Panc1 (cell line): Measurements from ENCODE around the gene KRT9. TPM values are rescaled to one million over a fixed set of nuclear protein-coding genes. Genes with fewer than 3 reads are reported as not detected.

Source experiments
- ATAC-seq: fragments of 200-7000 bp; cut with Tn5 transposase; 2 replicates; pipeline ENCODE4 v1.9.1; 2020; ENCODE audit warnings: mild to moderate bottlenecking, moderate library complexity
- BruUV-seq: library from RNA; stranded (reverse); fragments of 400-500 nt; replicated peaks from 2 replicates; lab custom pipeline; 2021; lab: Mats Ljungman, UMichigan
- CTCF ChIA-PET: fragments of 300-600 bp; sonication (Branson Sonifier 250); formaldehyde crosslinking; loops from one replicate; lab custom pipeline; 2022; ENCODE audit warnings: antibody characterized with exemption; lab: Charles Lee
- POLR2A ChIA-PET: fragments of 300-600 bp; sonication (Branson Sonifier 250); formaldehyde crosslinking; loops from one replicate; lab custom pipeline; 2022; ENCODE audit warnings: antibody characterized with exemption; lab: Charles Lee
- DNase-seq: peaks from one replicate; pipeline ENCODE4 v3.0.0-alpha.2; 2010; ENCODE audit warnings: low read depth, low spot score
- H3K27ac ChIP-seq: 2 replicates; pipeline ENCODE4 v1.5.1; 2011; ENCODE audit warnings: mild to moderate bottlenecking, low read length, inconsistent platforms
- H3K27me3 ChIP-seq: fragments of 200-500 bp; sonication (Bioruptor generic); 2 replicates; pipeline ENCODE4 v1.6.0; 2014; ENCODE audit warnings: low read length, inconsistent platforms; ENCODE audit not compliant: control insufficient read depth, insufficient read depth
- H3K36me3 ChIP-seq: fragments of 200-500 bp; sonication (Bioruptor generic); 2 replicates; pipeline ENCODE4 v1.5.1; 2014; ENCODE audit warnings: inconsistent platforms, mild to moderate bottlenecking, low read length, moderate library complexity; ENCODE audit not compliant: control insufficient read depth, insufficient read depth
- H3K4me1 ChIP-seq: 2 replicates; pipeline ENCODE4 v1.5.1; 2011; ENCODE audit warnings: inconsistent platforms, mild to moderate bottlenecking, low read length, moderate library complexity; ENCODE audit not compliant: control insufficient read depth, insufficient read depth
- H3K4me3 ChIP-seq, 2 experiments: 2 replicates each; pipeline ENCODE4 v1.5.1; 2011 to 2012; ENCODE audit warnings: low read depth in 2 of 2, low read length in 2 of 2, mild to moderate bottlenecking in 2 of 2, inconsistent platforms in 1 of 2, moderate library complexity in 1 of 2
- H3K9me3 ChIP-seq: fragments of 200-500 bp; sonication (Bioruptor generic); 2 replicates; pipeline ENCODE4 v1.5.1; 2014; ENCODE audit warnings: low read depth, mild to moderate bottlenecking, inconsistent platforms, low read length, moderate library complexity; ENCODE audit not compliant: control insufficient read depth, insufficient read depth
- CTCF ChIP-seq: fragments of 450-650 bp; IDR thresholded peaks from 2 replicates; pipeline ENCODE4 v1.5.1; 2017; ENCODE audit warnings: mild to moderate bottlenecking
- POLR2AphosphoS5 ChIP-seq: IDR thresholded peaks from 2 replicates; pipeline ENCODE4 v1.6.1; 2012; ENCODE audit warnings: mild to moderate bottlenecking, low read depth, low read length, moderate library complexity
- SIN3A ChIP-seq: IDR thresholded peaks from 2 replicates; pipeline ENCODE4 v1.6.1; 2012; ENCODE audit warnings: low read depth, mild to moderate bottlenecking, low read length, moderate library complexity, borderline replicate concordance; ENCODE audit not compliant: insufficient read depth
- TCF7L2 ChIP-seq: IDR thresholded peaks from 2 replicates; pipeline ENCODE4 v1.6.1; 2011; ENCODE audit warnings: mild to moderate bottlenecking, low read depth, low read length, inconsistent platforms
- in situ Hi-C: cut with HindIII; loops from 2 replicates; pipeline ENCODE4 v1.10.0; 2016; ENCODE audit warnings: low sequenced_read_pairs, low pct_unique_long_range_greater_than_20kb
- intact Hi-C: fragments of 100-400 bp; cut with micrococcal nuclease; formaldehyde crosslinking; loops from one replicate; pipeline ENCODE4 v1.10.0; 2022; ENCODE audit not compliant: unreplicated experiment
- total RNA-seq: library from RNA; stranded (reverse); gene quantifications from one replicate; pipeline ENCODE4 v1.2.1, GENCODE V29; 2021; ENCODE audit not compliant: unreplicated experiment
- TF ChIP-seq, protein P1 (sequence below), 2 experiments: IDR thresholded peaks; 2 replicates each; pipeline ENCODE4 v1.6.1; 2011 to 2012; ENCODE audit warnings: low read depth in 2 of 2, control low read depth in 1 of 2, low read length in 1 of 2, mild to moderate bottlenecking in 1 of 2, moderate library complexity in 1 of 2; ENCODE audit not compliant: insufficient read depth in 1 of 2

The KRT9 gene
- total RNA-seq, 1 experiment from 2014 or later: not detected

DNA sequence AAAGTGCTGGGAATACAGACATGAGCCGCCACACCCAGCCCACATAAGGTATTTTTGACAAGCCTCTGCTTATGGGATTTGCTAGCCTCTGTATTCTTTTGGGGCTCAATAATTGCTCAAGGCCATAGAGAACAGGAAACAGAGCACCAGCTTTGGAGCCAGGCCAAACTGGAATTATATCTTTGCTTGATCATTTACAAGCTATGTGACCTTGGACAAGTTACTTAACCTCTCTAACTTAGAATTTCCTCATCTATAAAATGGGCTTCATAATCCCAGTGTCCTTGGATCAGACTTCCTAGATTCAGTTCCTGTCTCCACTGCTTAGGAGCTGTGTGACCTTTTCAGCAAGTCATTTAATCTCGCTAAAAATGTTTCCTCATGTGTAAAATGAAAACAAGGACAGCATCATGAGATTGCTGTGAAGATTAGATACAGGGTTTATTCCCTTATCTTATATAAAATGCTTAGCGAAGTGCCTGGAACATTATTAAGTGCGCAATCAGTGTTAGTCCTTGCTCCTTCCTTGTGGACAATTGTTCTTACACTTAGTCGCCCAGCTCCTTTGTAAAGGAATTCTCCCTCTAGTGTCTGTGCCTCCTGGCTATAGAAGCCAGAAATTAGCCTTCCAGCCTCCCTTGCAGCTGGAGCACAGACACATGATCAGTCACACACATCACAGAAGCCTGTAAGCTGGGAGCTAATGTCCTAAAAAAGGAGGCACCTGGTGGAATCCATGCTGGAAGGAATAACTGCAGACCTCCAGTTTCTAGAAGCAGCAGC is 16.6 kb downstream of the KRT9 start:
- in situ Hi-C loops (no loop called here), intact Hi-C loops (no loop called here)
- no TSS peak for BruUV-seq
- H3K27ac ChIP-seq: no peak overlapping the region
- no peak for TF ChIP-seq POLR2AphosphoS5
- no peak for TF ChIP-seq SIN3A
- no peak for TF ChIP-seq CTCF
- TF ChIP-seq TCF7L2: no peak
- TF ChIP-seq, protein P1, sequence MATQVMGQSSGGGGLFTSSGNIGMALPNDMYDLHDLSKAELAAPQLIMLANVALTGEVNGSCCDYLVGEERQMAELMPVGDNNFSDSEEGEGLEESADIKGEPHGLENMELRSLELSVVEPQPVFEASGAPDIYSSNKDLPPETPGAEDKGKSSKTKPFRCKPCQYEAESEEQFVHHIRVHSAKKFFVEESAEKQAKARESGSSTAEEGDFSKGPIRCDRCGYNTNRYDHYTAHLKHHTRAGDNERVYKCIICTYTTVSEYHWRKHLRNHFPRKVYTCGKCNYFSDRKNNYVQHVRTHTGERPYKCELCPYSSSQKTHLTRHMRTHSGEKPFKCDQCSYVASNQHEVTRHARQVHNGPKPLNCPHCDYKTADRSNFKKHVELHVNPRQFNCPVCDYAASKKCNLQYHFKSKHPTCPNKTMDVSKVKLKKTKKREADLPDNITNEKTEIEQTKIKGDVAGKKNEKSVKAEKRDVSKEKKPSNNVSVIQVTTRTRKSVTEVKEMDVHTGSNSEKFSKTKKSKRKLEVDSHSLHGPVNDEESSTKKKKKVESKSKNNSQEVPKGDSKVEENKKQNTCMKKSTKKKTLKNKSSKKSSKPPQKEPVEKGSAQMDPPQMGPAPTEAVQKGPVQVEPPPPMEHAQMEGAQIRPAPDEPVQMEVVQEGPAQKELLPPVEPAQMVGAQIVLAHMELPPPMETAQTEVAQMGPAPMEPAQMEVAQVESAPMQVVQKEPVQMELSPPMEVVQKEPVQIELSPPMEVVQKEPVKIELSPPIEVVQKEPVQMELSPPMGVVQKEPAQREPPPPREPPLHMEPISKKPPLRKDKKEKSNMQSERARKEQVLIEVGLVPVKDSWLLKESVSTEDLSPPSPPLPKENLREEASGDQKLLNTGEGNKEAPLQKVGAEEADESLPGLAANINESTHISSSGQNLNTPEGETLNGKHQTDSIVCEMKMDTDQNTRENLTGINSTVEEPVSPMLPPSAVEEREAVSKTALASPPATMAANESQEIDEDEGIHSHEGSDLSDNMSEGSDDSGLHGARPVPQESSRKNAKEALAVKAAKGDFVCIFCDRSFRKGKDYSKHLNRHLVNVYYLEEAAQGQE (IDR thresholded peaks at IDR 0.05; ENCODE audit: insufficient read depth in 1 of 2, low read depth in 2 of 2, low read length in 1 of 2): no peak
- peaks cover 2% of the 10 kb centered on the region; the same call in 1 of the 2 replicates for H3K4me1 ChIP-seq
- no peaks in the 10 kb centered on the region for H3K27me3 ChIP-seq
- no peak overlapping the region for H3K4me3 ChIP-seq
- no peak for DNase-seq
- no peak for ATAC-seq
- H3K36me3 ChIP-seq: no peaks in the 10 kb centered on the region
- POLR2A ChIA-PET: no interaction called here
- H3K9me3 ChIP-seq: no peaks in the 10 kb centered on the region
- CTCF ChIA-PET: no interaction called here

- Histone ChIP-seq H3K4me1 (peaks cover 12% of the 10 kb centered on the region), H3K4me3 (no peak overlapping the region), H3K27me3 (no peaks in the 10 kb centered on the region), H3K36me3 (no peaks in the 10 kb centered on the region), H3K9me3 (no peaks in the 10 kb centered on the region), H3K27ac (peak overlapping the region; percentile 19; the same call in 1 of the 2 replicates)
- TF ChIP-seq SIN3A (no peak), POLR2AphosphoS5 (no peak), TCF7L2 (no peak), CTCF (no peak)
- TF ChIP-seq, protein P1 (IDR thresholded peaks at IDR 0.05; ENCODE audit: insufficient read depth in 1 of 2, low read depth in 2 of 2, low read length in 1 of 2): no peak
- ATAC-seq (no peak), DNase-seq (no peak)
- intact Hi-C loops (no loop called here), in situ Hi-C loops (no loop called here)
- POLR2A ChIA-PET: no interaction called here
- no TSS peak for BruUV-seq
- CTCF ChIA-PET: interaction anchor here (0.5 to 1.0 kb wide), 3 partner anchors 25 to 97 kb away, joined by 3 to 15 read pairs (median 3); no protein-coding TSS in a partner anchor
Measured at GRCh38 chr17:41553987-41554680, 17.7 kb downstream of the KRT9 start.
